ENCODE results near the gene RGPD6.
"Not testable (repeated sequence)": the region's sequence is repeated elsewhere in the genome, so short reads cannot be mapped to it uniquely, and the experiment has no call there.

RGPD6 gene

GRCh38 chr2:110496027-110496426, 81.0 kb downstream of the RGPD6 start:
- H4K20me1 ChIP-seq (ENCODE audit: control insufficient read depth, insufficient read depth, low read depth, low read length); H3K4me2 ChIP-seq (ENCODE audit: low read length); H3F3A ChIP-seq (ENCODE audit: control insufficient read depth, insufficient read depth); H3K27ac ChIP-seq (ENCODE audit: low read depth, low read length); H3K4me1 ChIP-seq (ENCODE audit: control insufficient read depth, low read length); H3K4me3 ChIP-seq (ENCODE audit: low read length); H3K27me3 ChIP-seq (ENCODE audit: control insufficient read depth, low read length); H3K9me2 ChIP-seq (replicated peaks; ENCODE audit: control insufficient read depth, low read length); H3K9me3 ChIP-seq (ENCODE audit: control insufficient read depth, insufficient read depth, low read length); H3K36me3 ChIP-seq (ENCODE audit: control insufficient read depth, low read length); H3K79me2 ChIP-seq (ENCODE audit: control insufficient read depth, low read length): not testable (repeated sequence)

- H3K9me2 ChIP-seq (replicated peaks; ENCODE audit: control insufficient read depth, low read length); H3K27ac ChIP-seq (ENCODE audit: low read depth, low read length); H3F3A ChIP-seq (ENCODE audit: control insufficient read depth, insufficient read depth); H3K4me2 ChIP-seq (ENCODE audit: low read length); H4K20me1 ChIP-seq (ENCODE audit: control insufficient read depth, insufficient read depth, low read depth, low read length); H3K9me3 ChIP-seq (ENCODE audit: control insufficient read depth, insufficient read depth, low read length); H3K4me1 ChIP-seq (ENCODE audit: control insufficient read depth, low read length); H3K36me3 ChIP-seq (ENCODE audit: control insufficient read depth, low read length); H3K4me3 ChIP-seq (ENCODE audit: low read length); H3K79me2 ChIP-seq (ENCODE audit: control insufficient read depth, low read length); H3K27me3 ChIP-seq (ENCODE audit: control insufficient read depth, low read length): not testable (repeated sequence)
Observed at GRCh38 chr2:110494488-110494887, 82.5 kb downstream of the RGPD6 start.

- H3K4me1 ChIP-seq (ENCODE audit: control insufficient read depth, low read length); H3K4me2 ChIP-seq (ENCODE audit: low read length); H4K20me1 ChIP-seq (ENCODE audit: control insufficient read depth, insufficient read depth, low read depth, low read length); H3K9me3 ChIP-seq (ENCODE audit: control insufficient read depth, insufficient read depth, low read length); H3K9me2 ChIP-seq (replicated peaks; ENCODE audit: control insufficient read depth, low read length); H3K4me3 ChIP-seq (ENCODE audit: low read length); H3F3A ChIP-seq (ENCODE audit: control insufficient read depth, insufficient read depth); H3K27ac ChIP-seq (ENCODE audit: low read depth, low read length); H3K79me2 ChIP-seq (ENCODE audit: control insufficient read depth, low read length); H3K27me3 ChIP-seq (ENCODE audit: control insufficient read depth, low read length); H3K36me3 ChIP-seq (ENCODE audit: control insufficient read depth, low read length): not testable (repeated sequence)
Observed at GRCh38 chr2:110488991-110489390, 88.0 kb downstream of the RGPD6 start.

- H4K20me1 ChIP-seq (ENCODE audit: control insufficient read depth, insufficient read depth, low read depth, low read length); H3K4me3 ChIP-seq (ENCODE audit: low read length): not testable (repeated sequence)
Observed at GRCh38 chr2:110482697-110483096, 94.3 kb downstream of the RGPD6 start.

GRCh38 chr2:110481200-110481599, 95.8 kb downstream of the RGPD6 start:
- not testable (repeated sequence) for H3K27me3 ChIP-seq (ENCODE audit: control insufficient read depth, low read length); H3K27ac ChIP-seq (ENCODE audit: low read depth, low read length); H4K20me1 ChIP-seq (ENCODE audit: control insufficient read depth, insufficient read depth, low read depth, low read length); H3K4me1 ChIP-seq (ENCODE audit: control insufficient read depth, low read length); H3K36me3 ChIP-seq (ENCODE audit: control insufficient read depth, low read length); H3K4me2 ChIP-seq (ENCODE audit: low read length); H3K9me2 ChIP-seq (replicated peaks; ENCODE audit: control insufficient read depth, low read length); H3K9me3 ChIP-seq (ENCODE audit: control insufficient read depth, insufficient read depth, low read length); H3K79me2 ChIP-seq (ENCODE audit: control insufficient read depth, low read length); H3F3A ChIP-seq (ENCODE audit: control insufficient read depth, insufficient read depth); H3K4me3 ChIP-seq (ENCODE audit: low read length)

More at GRCh38 chr2:110482697-110483096, 94.3 kb downstream of the RGPD6 start:
- H3K9me3 ChIP-seq (ENCODE audit: control insufficient read depth, insufficient read depth, low read length); H3F3A ChIP-seq (ENCODE audit: control insufficient read depth, insufficient read depth); H3K27me3 ChIP-seq (ENCODE audit: control insufficient read depth, low read length); H3K4me2 ChIP-seq (ENCODE audit: low read length); H3K9me2 ChIP-seq (replicated peaks; ENCODE audit: control insufficient read depth, low read length); H3K36me3 ChIP-seq (ENCODE audit: control insufficient read depth, low read length); H3K79me2 ChIP-seq (ENCODE audit: control insufficient read depth, low read length); H3K4me1 ChIP-seq (ENCODE audit: control insufficient read depth, low read length); H3K27ac ChIP-seq (ENCODE audit: low read depth, low read length): not testable (repeated sequence)

- H3K4me2 ChIP-seq (ENCODE audit: low read length); H3F3A ChIP-seq (ENCODE audit: control insufficient read depth, insufficient read depth); H3K79me2 ChIP-seq (ENCODE audit: control insufficient read depth, low read length); H3K9me3 ChIP-seq (ENCODE audit: control insufficient read depth, insufficient read depth, low read length); H3K9me2 ChIP-seq (replicated peaks; ENCODE audit: control insufficient read depth, low read length); H4K20me1 ChIP-seq (ENCODE audit: control insufficient read depth, insufficient read depth, low read depth, low read length); H3K4me1 ChIP-seq (ENCODE audit: control insufficient read depth, low read length); H3K27me3 ChIP-seq (ENCODE audit: control insufficient read depth, low read length); H3K27ac ChIP-seq (ENCODE audit: low read depth, low read length); H3K36me3 ChIP-seq (ENCODE audit: control insufficient read depth, low read length); H3K4me3 ChIP-seq (ENCODE audit: low read length): not testable (repeated sequence)
Observed at GRCh38 chr2:110480084-110480483, 96.9 kb downstream of the RGPD6 start.

- not testable (repeated sequence) for H3K9me3 ChIP-seq (ENCODE audit: control insufficient read depth, insufficient read depth, low read length); H3K27me3 ChIP-seq (ENCODE audit: control insufficient read depth, low read length); H3K79me2 ChIP-seq (ENCODE audit: control insufficient read depth, low read length); H4K20me1 ChIP-seq (ENCODE audit: control insufficient read depth, insufficient read depth, low read depth, low read length); H3K4me2 ChIP-seq (ENCODE audit: low read length); H3K27ac ChIP-seq (ENCODE audit: low read depth, low read length); H3K4me3 ChIP-seq (ENCODE audit: low read length); H3F3A ChIP-seq (ENCODE audit: control insufficient read depth, insufficient read depth); H3K9me2 ChIP-seq (replicated peaks; ENCODE audit: control insufficient read depth, low read length); H3K36me3 ChIP-seq (ENCODE audit: control insufficient read depth, low read length); H3K4me1 ChIP-seq (ENCODE audit: control insufficient read depth, low read length)
Observed at GRCh38 chr2:110477370-110477769, 99.7 kb downstream of the RGPD6 start.

- not testable (repeated sequence) for H3K27me3 ChIP-seq (ENCODE audit: control insufficient read depth, low read length); H3K4me3 ChIP-seq (ENCODE audit: low read length); H3K4me1 ChIP-seq (ENCODE audit: control insufficient read depth, low read length); H3K4me2 ChIP-seq (ENCODE audit: low read length); H3K36me3 ChIP-seq (ENCODE audit: control insufficient read depth, low read length); H3K27ac ChIP-seq (ENCODE audit: low read depth, low read length); H3K79me2 ChIP-seq (ENCODE audit: control insufficient read depth, low read length); H3F3A ChIP-seq (ENCODE audit: control insufficient read depth, insufficient read depth); H3K9me3 ChIP-seq (ENCODE audit: control insufficient read depth, insufficient read depth, low read length); H3K9me2 ChIP-seq (replicated peaks; ENCODE audit: control insufficient read depth, low read length); H4K20me1 ChIP-seq (ENCODE audit: control insufficient read depth, insufficient read depth, low read depth, low read length)
Observed at GRCh38 chr2:110476952-110477351, 100.1 kb downstream of the RGPD6 start.

All from DOHH2 (cell line).